Keratinocyte (primary cell): Measurements from ENCODE around the gene PHACTR1. TPM values are rescaled to one million over a fixed set of nuclear protein-coding genes. Genes with fewer than 3 reads are reported as not detected.

Source experiments
- DNase-seq: peaks from one replicate; pipeline ENCODE4 v3.0.0-alpha.2; 2011; ENCODE audit warnings: low read depth, missing footprints, low spot score
- FAIRE-seq: peaks from 2 replicates; lab custom pipeline; 2011; peaks lifted over from hg19 to GRCh38; lab: Jason Lieb, UNC
- H2AFZ ChIP-seq: 2 replicates; pipeline ENCODE4 v1.6.0; 2012; ENCODE audit warnings: low read length, control low read depth, inconsistent platforms; ENCODE audit not compliant: control insufficient read depth
- H3K27ac ChIP-seq: 2 replicates; pipeline ENCODE4 v1.5.1; 2011; ENCODE audit warnings: low read length; ENCODE audit not compliant: control insufficient read depth, insufficient read depth
- H3K27me3 ChIP-seq: 3 replicates; pipeline ENCODE4 v1.6.0; 2011; ENCODE audit warnings: low read length; ENCODE audit not compliant: control insufficient read depth, insufficient read depth; ENCODE audit errors: extremely low read depth
- H3K36me3 ChIP-seq, 2 experiments: 2 replicates in 1 of 2; 3 replicates in 1 of 2; pipeline ENCODE4 v1.5.1; 2011; ENCODE audit warnings: low read length in 2 of 2, mild to moderate bottlenecking in 1 of 2; ENCODE audit not compliant: control insufficient read depth in 2 of 2, insufficient read depth in 2 of 2; ENCODE audit errors: extremely low read depth in 1 of 2
- H3K4me1 ChIP-seq: 3 replicates; pipeline ENCODE4 v1.5.1; 2011; ENCODE audit warnings: low read length; ENCODE audit not compliant: control insufficient read depth, insufficient read depth; ENCODE audit errors: extremely low read depth
- H3K4me2 ChIP-seq: 3 replicates; pipeline ENCODE4 v1.6.0; 2011; ENCODE audit warnings: low read depth, low read length; ENCODE audit not compliant: control insufficient read depth, insufficient read depth; ENCODE audit errors: extremely low read depth
- H3K4me3 ChIP-seq, 3 experiments: fragments of 200-600 bp in 1 of 3; sonication (generic) in 1 of 3; 2 replicates in 2 of 3; 3 replicates in 1 of 3; pipeline ENCODE4 v1.5.1; 2011 to 2016; ENCODE audit warnings: low read length in 3 of 3, mild to moderate bottlenecking in 3 of 3, control low read depth in 2 of 3, inconsistent platforms in 1 of 3, low read depth in 1 of 3, mixed read lengths in 1 of 3, mixed run types in 1 of 3, moderate library complexity in 1 of 3; ENCODE audit not compliant: control insufficient read depth in 2 of 3, insufficient read depth in 2 of 3; ENCODE audit errors: extremely low read depth in 1 of 3
- H3K79me2 ChIP-seq: 2 replicates; pipeline ENCODE4 v1.6.0; 2012; ENCODE audit warnings: low read length; ENCODE audit not compliant: control insufficient read depth, insufficient read depth
- H3K9ac ChIP-seq: 3 replicates; pipeline ENCODE4 v1.6.0; 2011; ENCODE audit warnings: low read length; ENCODE audit not compliant: control insufficient read depth, insufficient read depth; ENCODE audit errors: extremely low read depth
- H3K9me1 ChIP-seq: 3 replicates; pipeline ENCODE4 v1.6.0; 2011; ENCODE audit warnings: low read length; ENCODE audit not compliant: control insufficient read depth, insufficient read depth; ENCODE audit errors: extremely low read depth
- H3K9me3 ChIP-seq: 2 replicates; pipeline ENCODE4 v1.5.1; 2012; ENCODE audit warnings: low read depth, low read length; ENCODE audit not compliant: control insufficient read depth
- H4K20me1 ChIP-seq: 3 replicates; pipeline ENCODE4 v1.6.0; 2011; ENCODE audit warnings: low read length; ENCODE audit not compliant: control insufficient read depth, insufficient read depth; ENCODE audit errors: extremely low read depth
- EZH2 ChIP-seq: IDR thresholded peaks from one replicate; pipeline ENCODE4 v1.6.1; 2012; ENCODE audit warnings: inconsistent platforms, mild to moderate bottlenecking, low read length, moderate library complexity
- dilution Hi-C: fragments of 300-500 bp; cut with MboI; formaldehyde crosslinking; loops from one replicate; pipeline ENCODE4 v1.7.0; 2020; ENCODE audit warnings: low sequenced_read_pairs; ENCODE audit not compliant: extremely low pct_ligation_motif_present
- polyA plus RNA-seq, 5 experiments: library from polyadenylated mRNA; depleted of rRNA in 3 of 5; stranded (reverse) in 3 of 5; stranded (forward) in 1 of 5; unstranded in 1 of 5; fragments of >200 nt; gene quantifications; 1 replicate in 1 of 5; 2 replicates in 3 of 5; 3 replicates in 1 of 5; pipeline versions ENCODE4 v1.2.1 to v1.2.3, GENCODE V29; 2011 to 2012; ENCODE audit warnings: missing spikeins in 2 of 5, low read depth in 1 of 5, low replicate concordance in 1 of 5
- TF ChIP-seq, protein P1 (sequence below), 3 experiments: IDR thresholded peaks in 1 of 3; conservative IDR thresholded peaks in 1 of 3; optimal IDR thresholded peaks in 1 of 3; 2 replicates in 2 of 3; 3 replicates in 1 of 3; pipeline versions ENCODE3 to v1.5.1; 2011; ENCODE audit warnings: low read length in 3 of 3, mild to moderate bottlenecking in 3 of 3, moderate library complexity in 2 of 3, control low read depth in 1 of 3, inconsistent platforms in 1 of 3; ENCODE audit not compliant: insufficient read depth in 2 of 3; ENCODE audit errors: extremely low read depth in 1 of 3

The PHACTR1 gene
- polyA plus RNA-seq, 1 donor (not counting 4 experiments of a cell fraction or from before 2014, with no cell fraction given) = 0.22 TPM

- Histone ChIP-seq H3K36me3 (no peaks in the 10 kb centered on the region), H3K4me1 (no peaks in the 10 kb centered on the region), H3K79me2 (no peaks in the 10 kb centered on the region), H3K27me3 (no peaks in the 10 kb centered on the region), H3K9me3 (no peaks in the 10 kb centered on the region), H4K20me1 (no peaks in the 10 kb centered on the region), H3K4me2 (no peak overlapping the region), H2AFZ (no peak overlapping the region), H3K9me1 (no peaks in the 10 kb centered on the region), H3K4me3 (no peak overlapping the region), H3K9ac (no peak overlapping the region), H3K27ac (no peak overlapping the region)
- no peak for FAIRE-seq
- dilution Hi-C loops = no loop called here
- no peak for DNase-seq
- TF ChIP-seq EZH2 = no peak
- TF ChIP-seq, protein P1, sequence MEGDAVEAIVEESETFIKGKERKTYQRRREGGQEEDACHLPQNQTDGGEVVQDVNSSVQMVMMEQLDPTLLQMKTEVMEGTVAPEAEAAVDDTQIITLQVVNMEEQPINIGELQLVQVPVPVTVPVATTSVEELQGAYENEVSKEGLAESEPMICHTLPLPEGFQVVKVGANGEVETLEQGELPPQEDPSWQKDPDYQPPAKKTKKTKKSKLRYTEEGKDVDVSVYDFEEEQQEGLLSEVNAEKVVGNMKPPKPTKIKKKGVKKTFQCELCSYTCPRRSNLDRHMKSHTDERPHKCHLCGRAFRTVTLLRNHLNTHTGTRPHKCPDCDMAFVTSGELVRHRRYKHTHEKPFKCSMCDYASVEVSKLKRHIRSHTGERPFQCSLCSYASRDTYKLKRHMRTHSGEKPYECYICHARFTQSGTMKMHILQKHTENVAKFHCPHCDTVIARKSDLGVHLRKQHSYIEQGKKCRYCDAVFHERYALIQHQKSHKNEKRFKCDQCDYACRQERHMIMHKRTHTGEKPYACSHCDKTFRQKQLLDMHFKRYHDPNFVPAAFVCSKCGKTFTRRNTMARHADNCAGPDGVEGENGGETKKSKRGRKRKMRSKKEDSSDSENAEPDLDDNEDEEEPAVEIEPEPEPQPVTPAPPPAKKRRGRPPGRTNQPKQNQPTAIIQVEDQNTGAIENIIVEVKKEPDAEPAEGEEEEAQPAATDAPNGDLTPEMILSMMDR (optimal IDR thresholded peaks at IDR 0.05 in 1 of 3, IDR thresholded peaks at IDR 0.05 in 1 of 3, conservative IDR thresholded peaks at IDR 0.05 in 1 of 3; ENCODE audit: extremely low read depth in 1 of 3, insufficient read depth in 2 of 3, low read length in 3 of 3) = no peak
Observed at GRCh38 chr6:12916420-12917136, 200.0 kb downstream of the PHACTR1 start.

DNA sequence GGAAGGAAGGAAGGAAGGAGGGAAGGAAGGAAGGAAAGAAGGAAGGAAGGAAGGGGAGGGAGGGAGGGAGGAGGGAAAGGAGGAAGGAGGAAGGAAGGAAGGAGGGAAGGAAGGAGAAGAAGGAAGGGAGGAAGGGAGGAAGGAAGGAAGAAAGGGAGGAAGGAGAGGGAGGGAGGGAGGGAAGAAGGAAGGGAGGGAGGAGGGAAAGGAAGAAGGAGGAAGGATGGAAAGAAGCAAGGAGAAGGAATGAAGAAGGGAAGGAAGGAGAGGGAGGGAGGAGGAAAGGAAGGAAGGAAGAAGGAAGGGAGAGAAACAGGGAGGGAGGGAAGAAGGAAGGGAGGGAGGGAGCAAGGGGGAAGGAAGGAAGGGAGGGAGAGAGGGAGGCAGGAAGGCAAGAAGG, 204.9 kb downstream of the PHACTR1 start:
- dilution Hi-C loops = no loop called here
- Histone ChIP-seq H3K4me3 (no peak overlapping the region), H3K27me3 (no peaks in the 10 kb centered on the region), H3K79me2 (no peaks in the 10 kb centered on the region), H3K9me1 (no peaks in the 10 kb centered on the region), H3K4me2 (no peak overlapping the region), H4K20me1 (no peaks in the 10 kb centered on the region), H2AFZ (no peak overlapping the region), H3K36me3 (no peaks in the 10 kb centered on the region), H3K9me3 (no peaks in the 10 kb centered on the region), H3K9ac (no peak overlapping the region), H3K27ac (no peak overlapping the region), H3K4me1 (no peaks in the 10 kb centered on the region)
- no peak for DNase-seq
- TF ChIP-seq, protein P1 (optimal IDR thresholded peaks at IDR 0.05 in 1 of 3, IDR thresholded peaks at IDR 0.05 in 1 of 3, conservative IDR thresholded peaks at IDR 0.05 in 1 of 3; ENCODE audit: extremely low read depth in 1 of 3, insufficient read depth in 2 of 3, low read length in 3 of 3) = no peak
- no peak for TF ChIP-seq EZH2
- FAIRE-seq = no peak
